Measurements from ENCODE around the gene ENDOG.
"Not testable (repeated sequence)": the region's sequence is repeated elsewhere in the genome, so short reads cannot be mapped to it uniquely, and the experiment has no call there.

Gene ENDOG

DNA sequence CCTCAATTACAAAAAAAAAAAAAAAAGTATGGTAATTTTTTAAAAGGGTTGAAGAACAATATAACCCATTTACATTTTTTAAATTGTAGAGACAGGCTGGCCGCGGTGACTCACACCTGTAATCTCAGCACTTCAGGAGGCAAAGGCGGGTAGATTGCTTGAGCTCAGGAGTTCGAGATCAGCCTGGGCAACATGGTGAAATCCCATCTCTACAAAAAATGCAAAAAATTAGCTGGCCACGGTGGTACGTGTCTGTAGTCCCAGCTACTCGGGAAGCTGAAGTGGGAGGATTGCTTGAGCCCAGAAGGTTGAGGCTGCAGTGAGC is 52.6 kb downstream of the ENDOG start:
- not testable (repeated sequence) for DNase-seq; H3K9me3 Mint-ChIP-seq; H3K4me3 Mint-ChIP-seq; H3K4me1 Mint-ChIP-seq (ENCODE audit: low read depth in 2 of 2); ATAC-seq (replicated peaks); H3K27ac Mint-ChIP-seq; H3K36me3 Mint-ChIP-seq (ENCODE audit: insufficient read depth); H3K27me3 Mint-ChIP-seq
